RWPE2 (cell line): ENCODE data around the gene RNF215.
A peak's percentile ranks its signal among the peaks of the same experiment; 100 is the strongest.

Experiments
- ATAC-seq: fragments of 200-7000 bp; cut with Tn5 transposase; 3 replicates; pipeline ENCODE4 v1.9.1; 2021; ENCODE audit warnings: low read depth
- DNase-seq: peaks from one replicate; pipeline ENCODE4 v3.0.0-alpha.2; 2020; ENCODE audit warnings: low spot score
- H3K27ac ChIP-seq: fragments of 450-650 bp; 2 replicates; pipeline ENCODE4 v1.5.1; 2017; ENCODE audit warnings: mild to moderate bottlenecking; ENCODE audit not compliant: poor library complexity, severe bottlenecking
- H3K27me3 ChIP-seq: fragments of 250-450 bp; sonication (Bioruptor Pico); 2 replicates; pipeline ENCODE4 v1.5.1; 2021; ENCODE audit warnings: mild to moderate bottlenecking, moderate library complexity; ENCODE audit not compliant: insufficient read depth, poor library complexity, severe bottlenecking
- H3K36me3 ChIP-seq: fragments of 250-450 bp; sonication (Bioruptor Pico); 2 replicates; pipeline ENCODE4 v1.5.1; 2020; ENCODE audit warnings: low read depth, mild to moderate bottlenecking, moderate library complexity
- H3K4me1 ChIP-seq: fragments of 250-450 bp; sonication (Bioruptor Pico); 2 replicates; pipeline ENCODE4 v1.5.1; 2021; ENCODE audit warnings: mild to moderate bottlenecking, moderate library complexity; ENCODE audit not compliant: insufficient read depth, poor library complexity, severe bottlenecking
- H3K4me3 ChIP-seq: fragments of 250-450 bp; sonication (Bioruptor Pico); 2 replicates; pipeline ENCODE4 v1.5.1; 2021; ENCODE audit warnings: mild to moderate bottlenecking, moderate library complexity; ENCODE audit not compliant: severe bottlenecking
- H3K9me3 ChIP-seq: fragments of 250-450 bp; sonication (Bioruptor Pico); 2 replicates; pipeline ENCODE4 v1.5.1; 2021; ENCODE audit warnings: mild to moderate bottlenecking, moderate library complexity; ENCODE audit not compliant: severe bottlenecking
- CTCF ChIP-seq: fragments of 450-650 bp; IDR thresholded peaks from one replicate; pipeline ENCODE4 v1.5.1; 2017; ENCODE audit warnings: mild to moderate bottlenecking, moderate library complexity; ENCODE audit not compliant: poor library complexity, severe bottlenecking

RNF215 gene

GRCh38 chr22:30424534-30425326 lies 37.5 kb upstream of the RNF215 start:
- peaks cover 36% of the 10 kb centered on the region for H3K4me1 ChIP-seq

DNA sequence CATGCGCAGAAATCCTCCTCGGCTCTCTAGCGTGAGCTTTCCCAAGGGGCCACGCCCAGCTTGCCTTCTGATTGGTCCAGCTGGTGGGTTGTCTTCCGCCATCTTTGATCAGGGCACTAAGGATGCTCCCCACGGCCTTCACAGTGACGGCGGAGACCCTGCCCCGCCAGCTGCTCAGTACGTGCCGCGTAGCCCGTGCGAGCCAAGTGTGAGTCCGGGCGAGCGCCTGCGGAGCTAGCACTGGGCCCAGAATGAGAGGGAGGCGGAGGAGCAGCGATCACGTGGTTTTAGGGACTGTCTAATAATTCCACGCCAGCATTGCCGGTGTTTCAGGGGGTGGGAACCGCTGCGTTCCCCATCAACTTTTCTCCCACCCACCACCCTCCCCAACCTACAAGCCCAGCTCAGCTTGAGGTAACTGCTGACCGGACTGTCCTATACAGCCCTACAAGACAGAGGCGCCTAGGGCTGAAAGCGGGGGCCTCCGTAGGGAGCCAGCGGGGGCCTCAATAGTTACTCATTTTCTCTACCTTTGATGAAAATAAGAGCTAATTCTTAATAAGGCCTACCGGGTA lies 36.8 kb upstream of the RNF215 start:
- H3K27ac ChIP-seq: peak overlapping the region; percentile 99
- ATAC-seq (peak; percentile 68), DNase-seq (peak; percentile 99)
- peaks cover 55% of the 10 kb centered on the region for H3K36me3 ChIP-seq
- peaks cover 36% of the 10 kb centered on the region for H3K4me1 ChIP-seq
- no peaks in the 10 kb centered on the region for H3K27me3 ChIP-seq
- no peaks in the 10 kb centered on the region for H3K9me3 ChIP-seq
- no peak for TF ChIP-seq CTCF
- H3K4me3 ChIP-seq: peak overlapping the region; percentile 59

More at GRCh38 chr22:30424534-30425326, 37.5 kb upstream of the RNF215 start:
- Histone ChIP-seq H3K27ac (peak overlapping the region; percentile 99), H3K9me3 (no peaks in the 10 kb centered on the region), H3K27me3 (no peaks in the 10 kb centered on the region), H3K4me3 (peak overlapping the region; percentile 59), H3K36me3 (peaks cover 48% of the 10 kb centered on the region)
- no peak for TF ChIP-seq CTCF
- DNase-seq (no peak), ATAC-seq (no peak)

DNA sequence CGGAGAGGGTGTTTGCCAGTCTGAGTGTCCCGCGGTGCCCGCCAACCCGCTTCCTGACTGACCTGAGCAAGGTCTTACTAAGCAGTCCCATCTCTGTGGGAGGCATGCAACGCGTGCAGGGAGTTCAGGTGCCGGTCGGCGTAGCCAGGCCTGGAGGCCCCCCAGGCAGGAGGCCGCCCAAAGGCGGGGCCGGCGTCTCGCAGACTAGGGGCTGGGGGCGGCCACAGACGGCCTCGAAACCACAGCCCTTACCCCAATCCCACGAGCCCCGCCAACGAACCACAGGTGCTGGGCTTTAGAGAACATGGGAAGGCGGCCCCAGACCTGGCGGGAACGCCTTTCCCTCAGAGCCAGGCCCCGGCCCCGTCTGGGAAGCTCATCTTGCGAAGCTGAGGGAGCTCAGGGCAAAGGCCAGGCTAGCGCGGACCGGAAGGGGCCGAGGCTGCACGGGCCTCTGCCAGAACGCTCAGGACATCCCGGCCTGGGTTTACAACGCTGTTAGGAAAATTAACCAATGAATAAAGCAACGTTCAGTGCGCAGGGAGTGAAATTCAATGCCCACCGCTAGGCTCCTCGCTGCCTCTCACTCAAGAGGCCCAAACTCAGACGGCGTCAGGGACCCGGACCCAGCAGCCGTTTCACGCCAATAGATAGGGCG lies 36.2 kb upstream of the RNF215 start:
- Histone ChIP-seq H3K9me3 (no peaks in the 10 kb centered on the region), H3K4me3 (peak overlapping the region; percentile 59), H3K4me1 (peaks cover 36% of the 10 kb centered on the region), H3K27me3 (no peaks in the 10 kb centered on the region), H3K36me3 (peaks cover 57% of the 10 kb centered on the region), H3K27ac (peak overlapping the region; percentile 99)
- TF ChIP-seq CTCF: no peak
- ATAC-seq (peak; percentile 19), DNase-seq (peak; percentile 82)

DNA sequence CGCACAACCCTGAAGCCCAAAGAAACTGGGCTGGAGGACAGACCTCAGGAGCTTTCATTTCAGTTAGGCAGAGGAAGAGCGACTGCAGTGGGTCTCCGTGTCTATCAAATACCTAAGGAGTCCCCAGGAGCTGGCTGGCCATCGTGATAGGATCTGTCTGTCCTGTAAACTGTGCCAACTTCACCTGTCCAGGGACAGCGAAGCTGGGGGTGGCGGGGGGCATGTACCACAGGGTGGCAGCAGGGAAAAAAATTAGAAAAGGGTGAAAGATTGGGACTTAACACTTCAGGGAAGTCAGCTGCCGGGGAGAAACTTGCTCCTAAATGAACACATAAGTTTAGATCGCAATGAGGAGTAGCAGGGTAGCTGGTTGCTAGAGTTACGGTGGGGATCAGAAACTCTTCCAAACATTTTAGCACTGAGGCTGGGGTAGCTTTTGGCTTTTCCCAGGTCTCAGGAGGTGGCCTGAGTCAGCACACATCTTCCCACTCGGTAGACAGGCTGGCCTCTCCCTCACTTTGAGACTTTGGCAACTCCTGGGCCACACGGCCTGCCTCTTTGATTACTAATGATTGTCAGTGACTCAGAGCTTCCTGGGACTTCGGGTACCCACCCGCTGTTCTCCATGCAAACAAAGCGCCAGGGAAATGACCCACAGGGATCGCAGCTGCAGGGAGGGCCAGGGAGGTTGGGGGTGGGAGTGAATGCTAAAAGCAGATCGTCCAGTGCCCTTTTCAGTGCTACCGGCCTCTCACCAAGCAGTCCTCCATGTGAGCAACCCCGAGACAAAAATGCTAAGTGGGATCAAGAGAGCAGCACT lies 35.5 kb upstream of the RNF215 start:
- Histone ChIP-seq H3K36me3 (peaks cover 58% of the 10 kb centered on the region), H3K4me1 (peaks cover 36% of the 10 kb centered on the region), H3K4me3 (peak overlapping the region; percentile 59), H3K27ac (peak overlapping the region; percentile 99), H3K9me3 (no peaks in the 10 kb centered on the region), H3K27me3 (no peaks in the 10 kb centered on the region)
- TF ChIP-seq CTCF: no peak
- ATAC-seq (peak; percentile 50), DNase-seq (peak; percentile 89)
